K562 (cell line): ENCODE data around the gene ZNF24. TPM values are rescaled to one million over a fixed set of nuclear protein-coding genes. Genes with fewer than 3 reads are reported as not detected.

Source experiments
- CEBPZ ChIP-seq: fragments of 150-350 bp; IDR thresholded peaks from 2 replicates; pipeline ENCODE4 v1.6.1; 2014; ENCODE audit warnings: low read depth, mild to moderate bottlenecking, low read length, borderline replicate concordance
- CHAMP1 ChIP-seq: fragments of 450-650 bp; IDR thresholded peaks from 2 replicates; pipeline ENCODE4 v1.6.1; 2016; ENCODE audit warnings: mild to moderate bottlenecking
- CREB3L1 ChIP-seq: fragments of 450-650 bp; IDR thresholded peaks from 2 replicates; pipeline ENCODE4 v1.6.1; 2014; ENCODE audit warnings: low read depth, mild to moderate bottlenecking, moderate library complexity, borderline replicate concordance
- CSDE1 ChIP-seq, 2 experiments: fragments of 450-650 bp; IDR thresholded peaks; 2 replicates each; pipeline ENCODE4 v1.6.1; 2016; ENCODE audit warnings: mild to moderate bottlenecking in 1 of 2
- ERF ChIP-seq: fragments of 450-650 bp; formaldehyde crosslinking; IDR thresholded peaks from 2 replicates; pipeline ENCODE4 v1.4.0; 2020; ENCODE audit warnings: mild to moderate bottlenecking, mixed read lengths
- NR2C2 ChIP-seq, 2 experiments: fragments of 200-800 bp in 1 of 2; sonication (Bioruptor generic) in 1 of 2; sonication (generic) in 1 of 2; formaldehyde crosslinking in 1 of 2; IDR thresholded peaks; 2 replicates each; pipeline versions ENCODE4 v1.6.1 to v1.8.0; 2016 to 2022; ENCODE audit warnings: mild to moderate bottlenecking in 1 of 2, missing compliant biosample characterization in 1 of 2, missing genetic modification characterization in 1 of 2, missing genetic modification reagents in 1 of 2
- PML ChIP-seq: IDR thresholded peaks from 2 replicates; pipeline ENCODE4 v1.6.1; 2012; ENCODE audit warnings: low read length, inconsistent platforms
- PTBP1 ChIP-seq: fragments of 200-400 bp; formaldehyde crosslinking; IDR thresholded peaks from 2 replicates; pipeline ENCODE4 v1.6.1; 2017; ENCODE audit warnings: low read depth, low read length
- SPI1 ChIP-seq: IDR thresholded peaks from 2 replicates; pipeline ENCODE4 v1.6.1; 2011; ENCODE audit warnings: low read depth, low read length, control low read depth, borderline replicate concordance
- TGIF2 ChIP-seq: sonication (generic); formaldehyde crosslinking; IDR thresholded peaks from 2 replicates; pipeline ENCODE4 v1.8.1; 2022; ENCODE audit warnings: mild to moderate bottlenecking, missing genetic modification reagents, moderate library complexity
- VEZF1 ChIP-seq: fragments of 200-800 bp; sonication (Bioruptor generic); IDR thresholded peaks from 2 replicates; pipeline ENCODE4 v1.6.1; 2017; ENCODE audit warnings: missing genetic modification characterization, missing compliant biosample characterization
- ZBTB34 ChIP-seq: fragments of 250-450 bp; sonication (Bioruptor Pico); IDR thresholded peaks from 2 replicates; pipeline ENCODE4 v1.8.0; 2021; ENCODE audit warnings: mild to moderate bottlenecking, moderate library complexity
- ZNF12 ChIP-seq: sonication (generic); formaldehyde crosslinking; IDR thresholded peaks from 2 replicates; pipeline ENCODE4 v1.4.0; 2020; ENCODE audit warnings: mild to moderate bottlenecking, missing genetic modification reagents
- ZNF175 ChIP-seq: fragments of 200-800 bp; sonication (Bioruptor generic); IDR thresholded peaks from 2 replicates; pipeline ENCODE4 v1.6.1; 2016; ENCODE audit warnings: low read depth, mild to moderate bottlenecking, missing genetic modification characterization, missing compliant biosample characterization
- ZNF212 ChIP-seq: fragments of 450-650 bp; formaldehyde crosslinking; IDR thresholded peaks from 2 replicates; pipeline ENCODE4 v1.4.0; 2020; ENCODE audit warnings: mild to moderate bottlenecking
- polyA plus RNA-seq, 8 experiments: library from polyadenylated mRNA; depleted of rRNA in 4 of 8; stranded (reverse) in 5 of 8; unstranded in 3 of 8; fragments of >200 nt; fragmentation: Nextera tagmentation in 2 of 8; fragmentation: Illumina TruSeq in 1 of 8; extraction: Ambion mirVana in 2 of 8; extraction: Trizol in 1 of 8; gene quantifications; 2 replicates each; pipeline versions ENCODE4 v1.2.1 to v1.2.3, GENCODE V29; 2011 to 2014; ENCODE audit warnings: inconsistent platforms in 1 of 8, missing spikeins in 1 of 8
- total RNA-seq, 7 experiments: library from RNA; depleted of rRNA in 6 of 7; stranded (reverse); fragments of >200 nt in 6 of 7; fragmentation: Illumina TruSeq in 2 of 7; extraction: Trizol in 2 of 7; gene quantifications; 2 replicates each; pipeline versions ENCODE4 v1.2.1 to v1.2.3, GENCODE V29; 2011 to 2021; ENCODE audit warnings: low replicate concordance in 1 of 7

The ZNF24 gene
- total and polyA plus RNA-seq, 9 of the 15 experiments (the other 6 are each of a cell fraction or from before 2014, with no cell fraction given): 35.7 to 72.8 (median 54.1) TPM

- TF ChIP-seq CREB3L1 (peak; percentile 73; the same call in 1 of the 2 replicates), SPI1 (peak; percentile 88), ZNF12 (CRISPR knock-in tag) (peak; percentile 48; the same call in 1 of the 2 replicates), ZNF175 (CRISPR knock-in tag) (no peak), CHAMP1 (no peak), TGIF2 (CRISPR knock-in tag) (no peak), ERF (0 out of 2 replicates have a peak, but pooled peaks have one; percentile 23), ZBTB34 (CRISPR knock-in tag) (no peak), CEBPZ (no peak), VEZF1 (CRISPR knock-in tag) (peak; percentile 97), NR2C2 (CRISPR knock-in tag; IDR thresholded peaks at IDR 0.05) (no peak), NR2C2 (tag; IDR thresholded peaks at IDR 0.05) (peak; percentile 75), PTBP1 (no peak), CSDE1 (IDR thresholded peaks at IDR 0.05) (peak in 1 of 2 experiments; percentile 78; a peak in 2 of 4 replicates), PML (peak; percentile 86), ZNF212 (CRISPR knock-in tag) (no peak)
These were observed at the start of gene ZNF24 (continued) for GRCh38 chr18:35343936-35344735.
